ENCODE measurements around the gene MEGF10.
"Not testable (repeated sequence)": the region's sequence is repeated elsewhere in the genome, so short reads cannot be mapped to it uniquely, and the experiment has no call there.

DNA sequence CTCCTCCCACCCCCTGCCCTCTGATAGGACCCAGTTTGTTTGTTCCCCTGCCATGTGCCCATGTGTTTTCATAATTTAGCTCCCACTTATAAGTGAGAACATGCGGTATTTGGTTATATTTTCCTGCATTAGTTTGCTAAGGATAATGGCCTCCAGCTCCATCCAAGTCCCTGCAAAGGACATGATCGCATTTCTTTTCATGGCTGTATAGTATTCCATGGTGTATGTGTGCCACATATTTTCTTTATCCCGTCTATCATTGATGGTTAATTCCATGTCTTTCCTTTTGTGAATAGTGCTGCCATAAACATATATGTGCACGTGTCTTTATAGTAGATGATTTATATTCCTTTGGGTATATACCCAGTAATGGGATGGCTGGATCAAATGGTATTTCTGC lies 19.9 kb upstream of the MEGF10 start:
- not testable (repeated sequence) for TF ChIP-seq SUPT20H (IDR thresholded peaks at IDR 0.05; ENCODE audit: borderline replicate concordance, control insufficient read depth, low read depth, low read length); BHLHE40 (IDR thresholded peaks at IDR 0.05; ENCODE audit: borderline replicate concordance in 1 of 2, low read depth in 2 of 2, low read length in 1 of 2); RFX5 (IDR thresholded peaks at IDR 0.05; ENCODE audit: low read depth, low read length); JUND (IDR thresholded peaks at IDR 0.05; ENCODE audit: low read depth, low read length); RAD21 (IDR thresholded peaks at IDR 0.05; ENCODE audit: insufficient read depth, low read depth, low read length); HDGF (IDR thresholded peaks at IDR 0.05); MXI1 (IDR thresholded peaks at IDR 0.05; ENCODE audit: low read depth, low read length); POLR2AphosphoS2 (IDR thresholded peaks at IDR 0.05; ENCODE audit: low read depth, low read length); POLR2AphosphoS5 (IDR thresholded peaks at IDR 0.05; ENCODE audit: low read length)
- TF ChIP-seq, protein P1, sequence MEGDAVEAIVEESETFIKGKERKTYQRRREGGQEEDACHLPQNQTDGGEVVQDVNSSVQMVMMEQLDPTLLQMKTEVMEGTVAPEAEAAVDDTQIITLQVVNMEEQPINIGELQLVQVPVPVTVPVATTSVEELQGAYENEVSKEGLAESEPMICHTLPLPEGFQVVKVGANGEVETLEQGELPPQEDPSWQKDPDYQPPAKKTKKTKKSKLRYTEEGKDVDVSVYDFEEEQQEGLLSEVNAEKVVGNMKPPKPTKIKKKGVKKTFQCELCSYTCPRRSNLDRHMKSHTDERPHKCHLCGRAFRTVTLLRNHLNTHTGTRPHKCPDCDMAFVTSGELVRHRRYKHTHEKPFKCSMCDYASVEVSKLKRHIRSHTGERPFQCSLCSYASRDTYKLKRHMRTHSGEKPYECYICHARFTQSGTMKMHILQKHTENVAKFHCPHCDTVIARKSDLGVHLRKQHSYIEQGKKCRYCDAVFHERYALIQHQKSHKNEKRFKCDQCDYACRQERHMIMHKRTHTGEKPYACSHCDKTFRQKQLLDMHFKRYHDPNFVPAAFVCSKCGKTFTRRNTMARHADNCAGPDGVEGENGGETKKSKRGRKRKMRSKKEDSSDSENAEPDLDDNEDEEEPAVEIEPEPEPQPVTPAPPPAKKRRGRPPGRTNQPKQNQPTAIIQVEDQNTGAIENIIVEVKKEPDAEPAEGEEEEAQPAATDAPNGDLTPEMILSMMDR (IDR thresholded peaks at IDR 0.05 in 2 of 3, conservative IDR thresholded peaks at IDR 0.05 in 1 of 3; ENCODE audit: control insufficient read depth in 2 of 3, extremely low read depth in 1 of 3, insufficient read depth in 1 of 3, low read depth in 3 of 3, low read length in 3 of 3), result not testable (repeated sequence)
- TF ChIP-seq, protein P2, sequence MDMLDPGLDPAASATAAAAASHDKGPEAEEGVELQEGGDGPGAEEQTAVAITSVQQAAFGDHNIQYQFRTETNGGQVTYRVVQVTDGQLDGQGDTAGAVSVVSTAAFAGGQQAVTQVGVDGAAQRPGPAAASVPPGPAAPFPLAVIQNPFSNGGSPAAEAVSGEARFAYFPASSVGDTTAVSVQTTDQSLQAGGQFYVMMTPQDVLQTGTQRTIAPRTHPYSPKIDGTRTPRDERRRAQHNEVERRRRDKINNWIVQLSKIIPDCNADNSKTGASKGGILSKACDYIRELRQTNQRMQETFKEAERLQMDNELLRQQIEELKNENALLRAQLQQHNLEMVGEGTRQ (IDR thresholded peaks at IDR 0.05; ENCODE audit: borderline replicate concordance, low read depth, low read length), result not testable (repeated sequence)
- TF ChIP-seq, protein P3, sequence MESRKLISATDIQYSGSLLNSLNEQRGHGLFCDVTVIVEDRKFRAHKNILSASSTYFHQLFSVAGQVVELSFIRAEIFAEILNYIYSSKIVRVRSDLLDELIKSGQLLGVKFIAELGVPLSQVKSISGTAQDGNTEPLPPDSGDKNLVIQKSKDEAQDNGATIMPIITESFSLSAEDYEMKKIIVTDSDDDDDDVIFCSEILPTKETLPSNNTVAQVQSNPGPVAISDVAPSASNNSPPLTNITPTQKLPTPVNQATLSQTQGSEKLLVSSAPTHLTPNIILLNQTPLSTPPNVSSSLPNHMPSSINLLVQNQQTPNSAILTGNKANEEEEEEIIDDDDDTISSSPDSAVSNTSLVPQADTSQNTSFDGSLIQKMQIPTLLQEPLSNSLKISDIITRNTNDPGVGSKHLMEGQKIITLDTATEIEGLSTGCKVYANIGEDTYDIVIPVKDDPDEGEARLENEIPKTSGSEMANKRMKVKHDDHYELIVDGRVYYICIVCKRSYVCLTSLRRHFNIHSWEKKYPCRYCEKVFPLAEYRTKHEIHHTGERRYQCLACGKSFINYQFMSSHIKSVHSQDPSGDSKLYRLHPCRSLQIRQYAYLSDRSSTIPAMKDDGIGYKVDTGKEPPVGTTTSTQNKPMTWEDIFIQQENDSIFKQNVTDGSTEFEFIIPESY (IDR thresholded peaks at IDR 0.05), result not testable (repeated sequence)
- TF ChIP-seq, protein P4, sequence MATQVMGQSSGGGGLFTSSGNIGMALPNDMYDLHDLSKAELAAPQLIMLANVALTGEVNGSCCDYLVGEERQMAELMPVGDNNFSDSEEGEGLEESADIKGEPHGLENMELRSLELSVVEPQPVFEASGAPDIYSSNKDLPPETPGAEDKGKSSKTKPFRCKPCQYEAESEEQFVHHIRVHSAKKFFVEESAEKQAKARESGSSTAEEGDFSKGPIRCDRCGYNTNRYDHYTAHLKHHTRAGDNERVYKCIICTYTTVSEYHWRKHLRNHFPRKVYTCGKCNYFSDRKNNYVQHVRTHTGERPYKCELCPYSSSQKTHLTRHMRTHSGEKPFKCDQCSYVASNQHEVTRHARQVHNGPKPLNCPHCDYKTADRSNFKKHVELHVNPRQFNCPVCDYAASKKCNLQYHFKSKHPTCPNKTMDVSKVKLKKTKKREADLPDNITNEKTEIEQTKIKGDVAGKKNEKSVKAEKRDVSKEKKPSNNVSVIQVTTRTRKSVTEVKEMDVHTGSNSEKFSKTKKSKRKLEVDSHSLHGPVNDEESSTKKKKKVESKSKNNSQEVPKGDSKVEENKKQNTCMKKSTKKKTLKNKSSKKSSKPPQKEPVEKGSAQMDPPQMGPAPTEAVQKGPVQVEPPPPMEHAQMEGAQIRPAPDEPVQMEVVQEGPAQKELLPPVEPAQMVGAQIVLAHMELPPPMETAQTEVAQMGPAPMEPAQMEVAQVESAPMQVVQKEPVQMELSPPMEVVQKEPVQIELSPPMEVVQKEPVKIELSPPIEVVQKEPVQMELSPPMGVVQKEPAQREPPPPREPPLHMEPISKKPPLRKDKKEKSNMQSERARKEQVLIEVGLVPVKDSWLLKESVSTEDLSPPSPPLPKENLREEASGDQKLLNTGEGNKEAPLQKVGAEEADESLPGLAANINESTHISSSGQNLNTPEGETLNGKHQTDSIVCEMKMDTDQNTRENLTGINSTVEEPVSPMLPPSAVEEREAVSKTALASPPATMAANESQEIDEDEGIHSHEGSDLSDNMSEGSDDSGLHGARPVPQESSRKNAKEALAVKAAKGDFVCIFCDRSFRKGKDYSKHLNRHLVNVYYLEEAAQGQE (IDR thresholded peaks at IDR 0.05; ENCODE audit: low read depth, low read length), result not testable (repeated sequence)
- TF ChIP-seq, protein P5, sequence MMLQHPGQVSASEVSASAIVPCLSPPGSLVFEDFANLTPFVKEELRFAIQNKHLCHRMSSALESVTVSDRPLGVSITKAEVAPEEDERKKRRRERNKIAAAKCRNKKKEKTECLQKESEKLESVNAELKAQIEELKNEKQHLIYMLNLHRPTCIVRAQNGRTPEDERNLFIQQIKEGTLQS (IDR thresholded peaks at IDR 0.05; ENCODE audit: borderline replicate concordance, extremely low read depth, low read depth, low read length), result not testable (repeated sequence)
